Left lung (tissue), 10 donors: ENCODE data around the gene CMKLR1. TPM values are rescaled to one million over a fixed set of nuclear protein-coding genes. Genes with fewer than 3 reads are reported as not detected.

Experiments used
- ATAC-seq: fragments of 200-7000 bp; cut with Tn5 transposase; one replicate; pipeline ENCODE4 v1.9.1; 2020; ENCODE audit warnings: moderate library complexity
- DNase-seq, 4 donors: peaks; one replicate each; pipeline ENCODE4 v3.0.0-alpha.2; 2013 to 2020
- H3K27ac ChIP-seq, 2 donors: fragments of 200-600 bp; sonication (generic) in 1 of 2; one replicate each; pipeline versions ENCODE4 v1.5.0 to v1.8.0; 2020 to 2021
- H3K27me3 ChIP-seq, 2 donors: fragments of 200-600 bp; sonication (generic) in 1 of 2; one replicate each; pipeline versions ENCODE4 v1.5.0 to v1.8.0; 2020 to 2021
- H3K36me3 ChIP-seq, 2 donors: fragments of 200-600 bp; sonication (generic) in 1 of 2; one replicate each; pipeline versions ENCODE4 v1.5.0 to v1.8.0; 2020 to 2021
- H3K4me1 ChIP-seq, 2 donors: fragments of 200-600 bp; one replicate each; pipeline ENCODE4 v1.8.0; 2021
- H3K4me3 ChIP-seq, 2 donors: fragments of 200-600 bp; sonication (generic) in 1 of 2; one replicate each; pipeline versions ENCODE4 v1.5.0 to v1.8.0; 2020 to 2021; ENCODE audit warnings: mild to moderate bottlenecking in 1 of 2
- H3K9me3 ChIP-seq, 2 donors: fragments of 200-600 bp; sonication (generic) in 1 of 2; one replicate each; pipeline versions ENCODE4 v1.5.0 to v1.8.0; 2020 to 2021
- CTCF ChIP-seq, 2 donors: fragments of 200-600 bp; sonication (generic) in 1 of 2; IDR thresholded peaks; one replicate each; pipeline versions ENCODE4 v1.5.0 to v1.8.0; 2021; ENCODE audit warnings: antibody characterized with exemption in 2 of 2
- intact Hi-C, 2 donors: fragments of 100-400 bp; cut with DNase I; formaldehyde crosslinking; loops; one replicate each; pipeline versions ENCODE4 v1.11.2 to v1.14.2; 2022
- polyA plus RNA-seq, 6 donors: library from polyadenylated mRNA; unstranded; fragments of 120-200 nt; gene quantifications; one replicate each; pipeline ENCODE4 v1.2.1, GENCODE V29; 2013; ENCODE audit not compliant: insufficient read length in 6 of 6
- total RNA-seq, 2 donors: library from RNA; stranded (reverse); fragmentation: NEBNext Ultra II Directional; extraction: Animal tissue kit (Norgen Biotek cat#: 25700); gene quantifications; one replicate each; pipeline ENCODE4 v1.2.1, GENCODE V29; 2021
- donor health status: DM: no; HTN: yes; CAD: no.
- donor health status: DM: no; HTN: no; CAD: no.

The CMKLR1 gene
- total and polyA plus RNA-seq, 8 donors = 10.1 to 31.2 (median 12.9) TPM

GRCh38 chr12:108302403-108303311 is 36.5 kb downstream of the CMKLR1 start:
- Histone ChIP-seq H3K4me3 (no peak overlapping the region), H3K9me3 (no peaks in the 10 kb centered on the region), H3K27ac (peak overlapping the region; percentile 51 to 76), H3K4me1 (peaks cover 37 to 91% of the 10 kb centered on the region in 2 donors), H3K27me3 (no peaks in the 10 kb centered on the region), H3K36me3 (no peaks in the 10 kb centered on the region)
- TF ChIP-seq CTCF (IDR thresholded peaks at IDR 0.05) = peak in 1 of 2 donors; percentile 16
- DNase-seq = peak; percentile 31 to 78 (median 72)
- intact Hi-C loops = no loop called here
- peak; percentile 76 for ATAC-seq

GRCh38 chr12:108302016-108302402 is 37.1 kb downstream of the CMKLR1 start:
- TF ChIP-seq CTCF (IDR thresholded peaks at IDR 0.05) = no peak
- Histone ChIP-seq H3K36me3 (no peaks in the 10 kb centered on the region), H3K27ac (peak overlapping the region in 1 of 2 donors; percentile 76), H3K9me3 (no peaks in the 10 kb centered on the region), H3K4me1 (peaks cover 37 to 91% of the 10 kb centered on the region in 2 donors), H3K27me3 (no peaks in the 10 kb centered on the region), H3K4me3 (no peak overlapping the region)
- intact Hi-C loops = no loop called here
- no peak for DNase-seq
- ATAC-seq = no peak

- no peak overlapping the region for H3K4me3 ChIP-seq
- no peaks in the 10 kb centered on the region for H3K36me3 ChIP-seq
- ATAC-seq = no peak
- intact Hi-C loops = no loop called here
- no peak overlapping the region for H3K27ac ChIP-seq
- H3K27me3 ChIP-seq = no peaks in the 10 kb centered on the region
- DNase-seq = no peak
- H3K4me1 ChIP-seq = peaks cover 35 to 89% of the 10 kb centered on the region in 2 donors
- H3K9me3 ChIP-seq = no peaks in the 10 kb centered on the region
- TF ChIP-seq CTCF (IDR thresholded peaks at IDR 0.05) = no peak
Measured at GRCh38 chr12:108301346-108301745, 37.8 kb downstream of the CMKLR1 start.

GRCh38 chr12:108299980-108300696 is 39.0 kb downstream of the CMKLR1 start:
- H3K27me3 ChIP-seq = no peaks in the 10 kb centered on the region
- no peak for TF ChIP-seq CTCF (IDR thresholded peaks at IDR 0.05)
- no peak overlapping the region for H3K4me3 ChIP-seq
- no peak for DNase-seq
- H3K4me1 ChIP-seq = peaks cover 25 to 77% of the 10 kb centered on the region in 2 donors
- H3K27ac ChIP-seq = no peak overlapping the region
- intact Hi-C loops = no loop called here
- no peaks in the 10 kb centered on the region for H3K36me3 ChIP-seq
- ATAC-seq = no peak
- no peaks in the 10 kb centered on the region for H3K9me3 ChIP-seq

- ATAC-seq (no peak), DNase-seq (no peak)
- H3K36me3 ChIP-seq = no peaks in the 10 kb centered on the region
- H3K9me3 ChIP-seq = no peaks in the 10 kb centered on the region
- H3K4me1 ChIP-seq = peaks cover 18 to 71% of the 10 kb centered on the region in 2 donors
- no peak overlapping the region for H3K27ac ChIP-seq
- intact Hi-C loops = no loop called here
- no peaks in the 10 kb centered on the region for H3K27me3 ChIP-seq
- TF ChIP-seq CTCF (IDR thresholded peaks at IDR 0.05) = no peak
- H3K4me3 ChIP-seq = no peak overlapping the region
Measured at GRCh38 chr12:108299516-108299915, 39.6 kb downstream of the CMKLR1 start.
